GM12892 (cell line): ENCODE measurements around the gene FUZ.

ENCODE experiments used
- POLR2A ChIP-seq: IDR thresholded peaks from 2 replicates; pipeline ENCODE4 v1.6.1; 2011; ENCODE audit warnings: low read depth, low read length, control low read depth
- POLR2AphosphoS5 ChIP-seq: IDR thresholded peaks from 2 replicates; pipeline ENCODE4 v1.6.1; 2011; ENCODE audit warnings: low read depth, low read length, control low read depth

GRCh38 chr19:49829200-49829599, 16.1 kb upstream of the FUZ start:
- TF ChIP-seq POLR2AphosphoS5 (no peak), POLR2A (no peak)
